DND-41 (cell line): ENCODE results near the gene ST13.

Source experiments
- ATAC-seq: fragments of 200-7000 bp; cut with Tn5 transposase; 3 replicates; pipeline ENCODE4 v1.9.1; 2021; ENCODE audit warnings: low read depth; ENCODE audit not compliant: insufficient read depth
- DNase-seq: peaks from one replicate; pipeline ENCODE4 v3.0.0-alpha.2; 2020
- H2AFZ ChIP-seq: 2 replicates; pipeline ENCODE4 v1.6.0; 2012; ENCODE audit warnings: low read depth, low read length
- H3K27ac ChIP-seq: 2 replicates; pipeline ENCODE4 v1.5.1; 2012; ENCODE audit warnings: low read length, inconsistent platforms
- H3K27me3 ChIP-seq: fragments of 200-600 bp; sonication (generic); 2 replicates; pipeline ENCODE4 v1.6.0; 2012; ENCODE audit warnings: low read length, mild to moderate bottlenecking, inconsistent platforms; ENCODE audit not compliant: insufficient read depth, poor library complexity
- H3K36me3 ChIP-seq: 2 replicates; pipeline ENCODE4 v1.5.1; 2012; ENCODE audit warnings: low read length, inconsistent platforms; ENCODE audit not compliant: insufficient read depth
- H3K4me1 ChIP-seq: 2 replicates; pipeline ENCODE4 v1.5.1; 2012; ENCODE audit warnings: mild to moderate bottlenecking, low read length; ENCODE audit not compliant: insufficient read depth
- H3K4me2 ChIP-seq: 2 replicates; pipeline ENCODE4 v1.6.0; 2012; ENCODE audit warnings: mild to moderate bottlenecking, moderate library complexity, low read length, inconsistent platforms; ENCODE audit not compliant: insufficient read depth
- H3K4me3 ChIP-seq, 2 experiments: fragments of 200-600 bp in 1 of 2; shearing (Covaris generic) in 1 of 2; 2 replicates each; pipeline ENCODE4 v1.5.1; 2012 to 2016; ENCODE audit warnings: inconsistent platforms in 2 of 2, low read length in 2 of 2, mild to moderate bottlenecking in 2 of 2, low read depth in 1 of 2, moderate library complexity in 1 of 2
- H3K79me2 ChIP-seq: 2 replicates; pipeline ENCODE4 v1.6.0; 2012; ENCODE audit warnings: low read length, inconsistent platforms; ENCODE audit not compliant: insufficient read depth
- H3K9ac ChIP-seq: 2 replicates; pipeline ENCODE4 v1.6.0; 2012; ENCODE audit warnings: low read depth, mild to moderate bottlenecking, inconsistent platforms, low read length, moderate library complexity
- H3K9me3 ChIP-seq: 2 replicates; pipeline ENCODE4 v1.5.1; 2012; ENCODE audit warnings: low read length, moderate library complexity, mild to moderate bottlenecking, inconsistent platforms; ENCODE audit not compliant: insufficient read depth, severe bottlenecking
- H4K20me1 ChIP-seq: 2 replicates; pipeline ENCODE4 v1.6.0; 2012; ENCODE audit warnings: low read length; ENCODE audit not compliant: insufficient read depth
- CTCF ChIP-seq: IDR thresholded peaks from 2 replicates; pipeline ENCODE4 v1.5.1; 2012; ENCODE audit warnings: borderline replicate concordance, low read length, moderate library complexity, mild to moderate bottlenecking; ENCODE audit not compliant: poor library complexity, severe bottlenecking; ENCODE audit errors: extremely low read depth
- EZH2 ChIP-seq: IDR thresholded peaks from 3 replicates; pipeline ENCODE4 v1.6.1; 2012; ENCODE audit warnings: borderline replicate concordance, low read depth, mild to moderate bottlenecking, moderate library complexity, low read length, inconsistent platforms; ENCODE audit not compliant: severe bottlenecking

ST13 gene

GRCh38 chr22:40817737-40818136, 38.7 kb downstream of the ST13 start:
- Histone ChIP-seq H3K27ac (peak overlapping the region; percentile 89), H3K4me1 (peaks cover 38% of the 10 kb centered on the region), H3K4me2 (peak overlapping the region; percentile 95), H3K36me3 (peaks cover 9% of the 10 kb centered on the region), H3K9me3 (no peaks in the 10 kb centered on the region), H3K27me3 (no peaks in the 10 kb centered on the region), H4K20me1 (peaks cover 12% of the 10 kb centered on the region; the same call in 1 of the 2 replicates), H3K9ac (peak overlapping the region; percentile 87), H2AFZ (no peak overlapping the region), H3K4me3 (peak overlapping the region; percentile 97; a peak in 3 of 4 replicates), H3K79me2 (peaks cover 59% of the 10 kb centered on the region)
- ATAC-seq (no peak), DNase-seq (no peak)
- no peak for TF ChIP-seq EZH2
- no peak for TF ChIP-seq CTCF

GRCh38 chr22:40813912-40814315, 42.5 kb downstream of the ST13 start:
- peaks cover 93% of the 10 kb centered on the region for H3K79me2 ChIP-seq
- H3K36me3 ChIP-seq = peaks cover 6% of the 10 kb centered on the region; the same call in 1 of the 2 replicates
- TF ChIP-seq EZH2 = no peak
- no peak for TF ChIP-seq CTCF
- H3K4me2 ChIP-seq = no peak overlapping the region
- no peaks in the 10 kb centered on the region for H3K27me3 ChIP-seq
- no peak overlapping the region for H3K9ac ChIP-seq
- H3K4me3 ChIP-seq = no peak overlapping the region
- no peak overlapping the region for H2AFZ ChIP-seq
- H3K4me1 ChIP-seq = peaks cover 29% of the 10 kb centered on the region
- peaks cover 12% of the 10 kb centered on the region; the same call in 1 of the 2 replicates for H4K20me1 ChIP-seq
- H3K27ac ChIP-seq = no peak overlapping the region
- H3K9me3 ChIP-seq = no peaks in the 10 kb centered on the region
- ATAC-seq (no peak), DNase-seq (no peak)

GRCh38 chr22:40808018-40808841, 48.2 kb downstream of the ST13 start:
- Histone ChIP-seq H3K9ac (no peak overlapping the region), H3K36me3 (peaks cover 18% of the 10 kb centered on the region; the same call in 1 of the 2 replicates), H3K4me1 (no peaks in the 10 kb centered on the region), H4K20me1 (peaks cover 9% of the 10 kb centered on the region; the same call in 1 of the 2 replicates), H2AFZ (no peak overlapping the region), H3K79me2 (peaks cover 94% of the 10 kb centered on the region), H3K9me3 (no peaks in the 10 kb centered on the region), H3K4me3 (no peak overlapping the region), H3K27me3 (no peaks in the 10 kb centered on the region), H3K27ac (no peak overlapping the region), H3K4me2 (no peak overlapping the region)
- DNase-seq (no peak), ATAC-seq (no peak)
- no peak for TF ChIP-seq EZH2
- no peak for TF ChIP-seq CTCF
